Loucy (cell line): ENCODE results near the gene CYSRT1.

ENCODE experiments used
- H2AFZ ChIP-seq: fragments of 200-600 bp; sonication (generic); 2 replicates; pipeline ENCODE4 v1.6.0; 2016; ENCODE audit warnings: antibody characterized with exemption, mild to moderate bottlenecking, low read length, moderate library complexity
- H3F3A ChIP-seq: fragments of 200-600 bp; 2 replicates; pipeline ENCODE4 v1.6.0; 2016; ENCODE audit warnings: antibody characterized with exemption, low read depth, mild to moderate bottlenecking
- H3K27me3 ChIP-seq: fragments of 200-600 bp; sonication (generic); 2 replicates; pipeline ENCODE4 v1.6.1; 2014; ENCODE audit warnings: low read length, mild to moderate bottlenecking; ENCODE audit not compliant: insufficient read depth, poor library complexity, severe bottlenecking
- H3K36me3 ChIP-seq: fragments of 200-600 bp; sonication (generic); 2 replicates; pipeline ENCODE4 v1.6.1; 2016; ENCODE audit warnings: low read length; ENCODE audit not compliant: insufficient read depth
- H3K4me1 ChIP-seq: fragments of 200-600 bp; sonication (generic); 2 replicates; pipeline ENCODE4 v1.5.1; 2014; ENCODE audit warnings: low read length, mild to moderate bottlenecking; ENCODE audit not compliant: insufficient read depth, poor library complexity, severe bottlenecking
- H3K4me2 ChIP-seq: fragments of 200-600 bp; sonication (generic); 2 replicates; pipeline ENCODE4 v1.6.0; 2014; ENCODE audit warnings: antibody characterized with exemption, low read length, low read depth, mild to moderate bottlenecking; ENCODE audit not compliant: poor library complexity, severe bottlenecking
- H3K4me3 ChIP-seq: fragments of 200-600 bp; sonication (generic); 2 replicates; pipeline ENCODE4 v1.5.1; 2014; ENCODE audit warnings: low read length, mild to moderate bottlenecking, mixed read lengths; ENCODE audit not compliant: poor library complexity, severe bottlenecking
- H3K79me2 ChIP-seq: fragments of 200-600 bp; sonication (generic); 2 replicates; pipeline ENCODE4 v1.6.1; 2014; ENCODE audit warnings: low read length; ENCODE audit not compliant: insufficient read depth
- H3K9ac ChIP-seq: fragments of 200-600 bp; sonication (generic); 2 replicates; pipeline ENCODE4 v1.6.0; 2014; ENCODE audit warnings: mild to moderate bottlenecking, low read depth, low read length, moderate library complexity; ENCODE audit not compliant: poor library complexity, severe bottlenecking
- H3K9me2 ChIP-seq: fragments of 200-600 bp; sonication (generic); replicated peaks from 2 replicates; pipeline ENCODE4 v1.6.1; 2016; ENCODE audit warnings: low read depth, low read length, mixed read lengths
- H3K9me3 ChIP-seq: fragments of 200-600 bp; sonication (generic); 2 replicates; pipeline ENCODE4 v1.6.1; 2014; ENCODE audit warnings: mild to moderate bottlenecking, antibody characterized with exemption, low read length, low read depth; ENCODE audit not compliant: insufficient read depth
- H4K20me1 ChIP-seq: fragments of 200-600 bp; sonication (generic); 2 replicates; pipeline ENCODE4 v1.6.0; 2014; ENCODE audit warnings: antibody characterized with exemption, low read length, mild to moderate bottlenecking; ENCODE audit not compliant: insufficient read depth, poor library complexity, severe bottlenecking
- CTCF ChIP-seq: fragments of 200-600 bp; sonication (generic); conservative IDR thresholded peaks from 2 replicates; pipeline ENCODE4 v1.5.1; 2014; ENCODE audit warnings: mild to moderate bottlenecking, antibody characterized with exemption, low read length
- EZH2phosphoT487 ChIP-seq: fragments of 200-600 bp; IDR thresholded peaks from 2 replicates; pipeline ENCODE4 v1.6.1; 2018; ENCODE audit warnings: antibody characterized with exemption, mild to moderate bottlenecking, moderate library complexity, borderline replicate concordance

CYSRT1 gene

GRCh38 chr9:137211532-137211931 is 13.4 kb upstream of the CYSRT1 start:
- H3K4me2 ChIP-seq, result no peak overlapping the region
- no peaks in the 10 kb centered on the region for H3K36me3 ChIP-seq

GRCh38 chr9:137212520-137212919 is 12.5 kb upstream of the CYSRT1 start:
- no peak for TF ChIP-seq EZH2phosphoT487
- TF ChIP-seq CTCF, result no peak; the same call in 1 of the 2 replicates
- Histone ChIP-seq H3F3A (no peaks in the 10 kb centered on the region), H4K20me1 (no peaks in the 10 kb centered on the region), H3K9me2 (no peaks in the 10 kb centered on the region), H3K79me2 (peaks cover 5% of the 10 kb centered on the region; the same call in 1 of the 2 replicates), H2AFZ (no peak overlapping the region), H3K27me3 (no peaks in the 10 kb centered on the region), H3K36me3 (no peaks in the 10 kb centered on the region), H3K4me2 (no peak overlapping the region), H3K4me3 (no peak overlapping the region), H3K4me1 (peaks cover 1% of the 10 kb centered on the region), H3K9me3 (no peaks in the 10 kb centered on the region), H3K9ac (no peak overlapping the region)

More at GRCh38 chr9:137211532-137211931, 13.4 kb upstream of the CYSRT1 start:
- no peak overlapping the region for H3K4me3 ChIP-seq
- TF ChIP-seq CTCF, result no peak
- TF ChIP-seq EZH2phosphoT487, result no peak
- no peak overlapping the region for H2AFZ ChIP-seq
- H3K9me2 ChIP-seq, result no peaks in the 10 kb centered on the region
- H3K9ac ChIP-seq, result no peak overlapping the region
- H3F3A ChIP-seq, result no peaks in the 10 kb centered on the region
- no peaks in the 10 kb centered on the region for H3K27me3 ChIP-seq
- H3K9me3 ChIP-seq, result no peaks in the 10 kb centered on the region
- H3K4me1 ChIP-seq, result peaks cover 11% of the 10 kb centered on the region
- peaks cover 15% of the 10 kb centered on the region for H3K79me2 ChIP-seq
- H4K20me1 ChIP-seq, result peaks cover 5% of the 10 kb centered on the region

GRCh38 chr9:137213160-137214060 is 11.6 kb upstream of the CYSRT1 start:
- Histone ChIP-seq H3K9me2 (no peaks in the 10 kb centered on the region), H4K20me1 (no peaks in the 10 kb centered on the region), H3K9me3 (no peaks in the 10 kb centered on the region), H3K9ac (no peak overlapping the region), H3K4me1 (no peaks in the 10 kb centered on the region), H3K4me3 (no peak overlapping the region), H3F3A (no peaks in the 10 kb centered on the region), H2AFZ (no peak overlapping the region), H3K27me3 (no peaks in the 10 kb centered on the region), H3K36me3 (no peaks in the 10 kb centered on the region), H3K4me2 (no peak overlapping the region), H3K79me2 (no peaks in the 10 kb centered on the region)
- TF ChIP-seq EZH2phosphoT487 (no peak), CTCF (peak; percentile 25; the same call in 1 of the 2 replicates)
